GM12892 (cell line): Measurements from ENCODE around the gene PRRT1B. TPM values are rescaled to one million over a fixed set of nuclear protein-coding genes. Genes with fewer than 3 reads are reported as not detected.

Experiments used
- DNase-seq: peaks from one replicate; pipeline ENCODE4 v3.0.0; 2011; ENCODE audit not compliant: insufficient read length
- FAIRE-seq: peaks from 2 replicates; lab custom pipeline; 2011; peaks lifted over from hg19 to GRCh38; lab: Jason Lieb, UNC
- POLR2A ChIP-seq: IDR thresholded peaks from 2 replicates; pipeline ENCODE4 v1.6.1; 2011; ENCODE audit warnings: low read depth, low read length, control low read depth
- POLR2AphosphoS5 ChIP-seq: IDR thresholded peaks from 2 replicates; pipeline ENCODE4 v1.6.1; 2011; ENCODE audit warnings: low read depth, low read length, control low read depth
- TAF1 ChIP-seq: IDR thresholded peaks from 2 replicates; pipeline ENCODE4 v1.6.1; 2011; ENCODE audit warnings: low read depth, mild to moderate bottlenecking, control low read depth, low read length, borderline replicate concordance
- polyA plus RNA-seq: library from polyadenylated mRNA; unstranded; fragments of >200 nt; gene quantifications from one replicate; pipeline ENCODE4 v1.2.1, GENCODE V29; 2012; ENCODE audit warnings: missing spikeins, inconsistent platforms; ENCODE audit not compliant: missing spikeins

PRRT1B gene
- not detected for polyA plus RNA-seq

DNA sequence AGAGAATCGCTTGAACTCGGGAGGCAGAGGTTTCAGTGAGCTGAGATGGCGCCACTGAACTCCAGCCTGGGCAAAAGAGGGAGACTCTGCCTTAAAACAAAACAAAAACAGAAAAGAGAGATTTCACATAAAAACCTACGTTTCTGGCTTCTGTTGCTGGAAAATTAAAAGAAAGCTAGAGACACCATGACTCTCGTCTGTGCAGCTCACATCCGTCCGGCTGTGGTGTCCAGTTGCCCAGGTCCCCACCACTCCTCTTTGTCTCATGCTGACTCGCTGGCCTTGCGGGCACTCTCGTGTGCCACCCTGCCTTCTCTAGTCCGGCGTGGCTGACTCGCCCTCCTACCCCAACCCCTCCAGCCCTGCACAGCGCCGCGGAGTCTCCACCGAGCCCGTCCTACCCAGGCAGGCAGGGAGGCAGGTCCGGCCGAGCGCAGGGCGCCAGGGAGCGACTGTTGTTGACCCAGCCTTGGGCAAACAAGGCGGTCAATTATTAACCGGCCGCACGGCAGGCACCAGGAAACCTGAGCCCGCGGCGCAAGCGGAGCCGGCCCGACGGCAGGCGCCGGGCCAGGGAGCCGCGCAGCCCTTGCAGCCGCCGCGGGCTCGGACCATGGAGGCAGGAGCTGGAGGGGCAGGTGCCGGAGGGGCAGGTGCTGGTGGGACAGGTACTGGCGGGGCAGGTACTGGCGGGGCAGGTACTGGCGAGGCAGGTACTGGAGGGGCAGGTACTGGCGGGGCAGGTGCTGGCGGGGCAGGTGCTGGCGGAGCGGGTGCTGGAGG lies at the start of gene PRRT1B:
Gene PRRT1B (plus strand): TSS at position 521 of the 783 bp plus-strand sequence. CDS start 93 bp downstream, at position 614.
- DNase-seq: no peak
- TF ChIP-seq POLR2AphosphoS5 (no peak), TAF1 (no peak), POLR2A (no peak)
- FAIRE-seq: no peak

DNA sequence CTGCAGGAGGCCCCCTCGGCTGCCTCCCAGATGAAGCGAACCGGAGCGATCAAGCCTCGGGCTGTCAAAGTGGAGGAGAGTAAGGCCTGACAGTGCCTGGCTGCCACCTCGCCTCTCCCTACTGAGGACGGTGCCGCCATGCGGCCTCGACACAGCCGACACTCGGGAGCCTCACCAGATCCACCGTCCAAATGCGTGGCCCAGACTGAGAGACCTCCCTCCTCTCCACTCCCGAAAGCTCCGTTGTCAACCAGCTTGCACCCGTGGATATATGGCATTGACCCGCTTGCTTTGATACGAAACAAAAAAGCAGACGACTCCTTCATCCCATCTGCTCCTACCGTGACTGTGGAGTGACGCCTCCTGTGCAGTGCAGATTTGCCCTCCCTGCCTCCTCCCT lies 49.5 kb upstream of the PRRT1B start:
- DNase-seq: no peak
- no peak for FAIRE-seq
- TF ChIP-seq POLR2AphosphoS5: no peak
- no peak for TF ChIP-seq POLR2A
- no peak for TF ChIP-seq TAF1

DNA sequence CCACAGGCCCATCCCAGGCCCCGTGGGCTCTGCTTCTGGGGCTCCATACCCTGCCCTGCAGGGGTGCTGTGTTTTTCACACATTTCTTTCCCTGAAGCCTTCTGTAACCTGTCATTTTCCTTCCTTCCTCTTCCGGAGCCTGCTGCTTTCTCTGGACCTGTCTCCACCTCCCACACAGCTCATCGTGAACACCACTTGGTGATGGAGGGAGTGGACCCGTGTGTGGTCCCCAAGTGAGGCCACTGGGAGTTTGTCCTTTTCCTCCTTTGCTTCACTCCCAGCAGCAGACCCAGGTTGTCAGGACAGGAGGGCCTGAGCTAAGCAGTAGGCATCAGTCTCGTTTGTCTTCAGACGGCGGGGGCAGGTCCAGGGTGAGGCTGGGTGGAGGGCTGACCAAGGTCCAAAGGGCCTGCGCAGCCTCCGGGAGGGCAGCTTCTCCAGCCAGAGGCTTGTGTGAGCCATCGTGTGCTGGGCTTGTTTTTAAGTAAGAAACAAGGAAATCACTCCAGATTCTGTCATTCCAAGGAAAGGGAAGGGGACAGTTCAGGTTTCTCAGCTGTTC lies 48.4 kb upstream of the PRRT1B start:
- TF ChIP-seq POLR2AphosphoS5: no peak
- no peak for TF ChIP-seq TAF1
- no peak for TF ChIP-seq POLR2A
- FAIRE-seq: no peak
- no peak for DNase-seq

DNA sequence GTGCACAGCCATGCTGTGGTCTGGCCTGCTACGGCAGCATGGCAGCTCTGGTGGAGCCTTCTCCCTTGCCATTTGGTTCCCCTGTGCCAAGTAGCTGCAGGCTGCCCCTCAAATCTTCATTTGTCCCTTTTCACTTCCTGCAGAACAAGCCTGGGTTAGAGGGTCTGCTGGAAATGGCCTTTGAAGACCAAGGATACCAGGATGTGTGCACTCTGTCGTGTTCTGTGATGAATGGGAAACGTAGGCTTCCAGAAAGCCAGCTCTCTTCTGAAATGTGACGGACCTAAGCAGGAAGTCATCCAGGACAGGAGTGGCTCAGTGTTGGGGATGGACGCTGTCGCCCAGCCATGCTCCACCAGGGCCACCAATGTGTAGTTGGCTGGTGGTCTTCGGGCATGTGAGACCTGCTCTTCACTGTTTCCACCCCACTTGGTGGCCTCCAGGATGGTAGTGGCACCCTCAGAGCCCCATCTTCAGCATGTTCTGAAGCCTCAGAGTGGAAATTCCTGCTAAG lies 46.0 kb upstream of the PRRT1B start:
- TF ChIP-seq TAF1 (no peak), POLR2AphosphoS5 (no peak; the same call in 1 of the 2 replicates), POLR2A (no peak)
- DNase-seq (no peak), FAIRE-seq (no peak)

DNA sequence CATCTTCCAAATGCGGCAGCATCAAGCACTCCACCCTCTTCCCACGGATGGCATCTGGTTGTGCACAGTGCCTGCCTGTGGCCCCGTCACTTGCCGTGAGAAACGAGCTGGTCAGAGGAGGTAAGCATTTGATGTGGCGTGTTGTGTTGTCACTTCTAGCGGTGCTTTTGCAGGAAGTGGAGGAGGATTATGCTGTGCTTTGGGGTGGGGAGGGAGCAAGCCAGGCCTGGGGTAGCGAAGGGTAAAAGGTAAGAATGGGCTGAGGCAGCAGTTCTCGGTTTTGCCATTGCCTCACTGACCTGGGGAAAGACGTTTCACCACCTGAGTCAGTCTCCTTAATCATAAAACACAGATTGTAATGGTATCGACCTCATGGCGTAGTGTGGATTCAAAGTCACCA lies 44.9 kb upstream of the PRRT1B start:
- DNase-seq: no peak
- TF ChIP-seq TAF1: no peak
- TF ChIP-seq POLR2AphosphoS5: peak; percentile 51
- TF ChIP-seq POLR2A: 0 out of 2 replicates have a peak, but pooled peaks have one; percentile 18
- FAIRE-seq: no peak

DNA sequence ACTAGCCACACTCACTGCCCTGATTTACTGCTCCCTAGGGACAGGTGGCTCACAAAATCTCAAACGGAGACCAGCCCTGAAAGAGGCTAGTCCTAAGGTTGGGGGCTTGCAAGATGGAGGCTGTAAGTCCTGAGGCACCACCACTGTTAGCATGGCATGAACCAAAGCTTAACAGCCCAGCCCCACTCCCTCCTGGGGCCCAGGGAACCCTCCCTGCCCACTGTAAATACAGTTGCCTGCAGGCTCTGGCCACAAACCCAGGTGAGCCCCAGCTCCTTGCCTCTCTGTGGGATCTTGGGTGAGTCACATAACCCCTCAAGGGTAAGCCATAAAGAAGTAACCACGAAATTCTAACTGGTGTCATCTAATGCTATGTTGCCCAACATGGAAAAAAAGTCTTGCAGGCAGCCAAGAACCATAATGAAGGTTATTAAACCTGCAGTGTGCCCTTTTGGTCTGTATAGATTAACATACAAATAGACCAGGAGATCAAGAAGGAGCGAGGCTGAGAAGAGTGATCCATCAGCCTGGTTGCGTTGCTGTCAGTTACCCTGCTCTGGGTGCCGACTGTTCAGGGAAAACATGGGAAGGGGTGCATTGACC lies 44.3 kb upstream of the PRRT1B start:
- DNase-seq (no peak), FAIRE-seq (no peak)
- TF ChIP-seq POLR2A: no peak
- TF ChIP-seq POLR2AphosphoS5: no peak
- no peak for TF ChIP-seq TAF1

DNA sequence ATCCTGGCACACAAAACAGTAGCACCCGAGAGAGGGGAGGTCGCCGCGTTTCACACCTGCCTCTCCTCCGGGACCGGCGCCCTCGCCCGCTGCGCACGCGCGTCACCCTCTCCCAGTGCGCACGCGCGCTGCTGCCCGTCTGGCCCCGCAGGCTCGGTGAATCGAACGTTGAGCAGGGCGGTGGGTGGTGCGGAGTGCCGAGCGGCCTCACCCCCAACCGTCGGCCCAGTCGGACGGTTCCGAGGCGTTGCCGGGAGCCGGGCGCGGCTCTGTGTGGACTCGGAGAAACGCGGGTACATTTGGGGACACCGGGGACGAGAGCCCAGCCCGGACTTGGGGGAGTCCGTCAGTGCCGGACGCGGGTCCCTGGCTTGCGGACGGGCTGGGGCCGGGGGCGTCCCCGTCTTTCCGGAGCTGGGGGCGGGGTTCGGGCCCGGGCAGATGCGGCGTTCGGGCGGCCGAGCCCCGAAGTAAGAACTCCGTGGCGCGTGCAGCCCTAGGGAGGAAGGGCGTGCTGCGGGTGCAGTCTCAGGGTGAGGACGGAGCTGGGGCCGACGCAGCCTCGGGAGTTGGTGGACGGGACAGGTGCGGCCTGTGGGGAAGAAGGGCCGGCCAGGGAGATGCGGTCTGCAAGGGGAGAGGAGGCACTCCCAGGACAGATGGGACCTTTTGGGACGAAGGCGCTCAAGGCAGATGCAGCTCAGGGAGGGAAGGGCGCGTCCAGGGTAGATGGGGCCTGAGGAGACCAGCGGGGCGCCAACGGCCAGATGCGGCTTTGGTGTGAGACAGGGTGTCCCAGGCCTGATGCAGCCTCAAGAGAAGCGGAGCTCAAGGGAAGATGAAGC lies 42.3 kb upstream of the PRRT1B start, which contains the start of gene POMT1:
Gene POMT1 (plus strand): TSS at position 138 of the 845 bp plus-strand sequence. CDS start 1,301 bp downstream, outside the sequence.
- FAIRE-seq (peak; percentile 89), DNase-seq (peak; percentile 99)
- peak; percentile 68; the same call in 1 of the 2 replicates for TF ChIP-seq POLR2A
- TF ChIP-seq POLR2AphosphoS5: peak; percentile 67
- TF ChIP-seq TAF1: no peak

DNA sequence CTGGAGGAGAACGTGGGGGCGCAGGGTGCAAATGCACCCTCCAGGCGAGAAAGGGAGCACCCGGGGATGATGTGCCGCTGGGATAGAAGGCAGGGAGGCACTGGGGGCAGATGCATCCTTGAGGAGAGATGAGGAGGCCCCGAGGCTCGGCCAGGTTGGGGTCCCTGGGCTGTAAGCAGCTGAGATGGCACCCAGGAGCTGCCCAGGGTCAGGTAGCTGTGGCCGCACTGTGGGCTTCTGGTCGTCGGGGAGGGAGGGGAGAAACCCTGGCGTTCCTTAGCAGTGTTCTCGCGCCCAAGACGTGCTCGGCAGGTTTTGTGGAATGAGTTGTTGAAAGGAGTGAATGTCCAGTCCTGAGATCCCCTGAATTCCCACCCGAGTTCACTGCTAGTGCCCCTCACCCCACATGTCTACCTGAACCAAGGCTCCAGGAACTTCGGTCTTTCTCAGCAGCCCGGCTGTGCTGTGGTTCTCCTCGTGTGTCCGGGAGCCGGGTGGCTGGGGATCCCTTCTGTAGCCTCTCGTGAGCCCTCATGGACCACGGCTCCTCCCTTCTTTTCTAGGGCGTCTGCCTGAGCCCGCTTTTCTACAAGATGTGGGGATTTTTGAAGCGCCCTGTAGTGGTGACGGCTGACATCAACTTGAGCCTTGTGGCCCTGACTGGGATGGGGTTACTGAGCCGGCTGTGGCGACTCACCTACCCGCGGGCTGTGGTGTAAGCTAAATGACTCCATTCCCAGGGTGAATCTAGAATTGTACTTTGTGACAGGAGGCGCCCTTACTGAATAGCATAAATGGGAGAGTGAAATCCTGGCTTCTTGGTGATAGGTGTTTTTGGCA lies 41.5 kb upstream of the PRRT1B start:
- DNase-seq: peak; percentile 51
- TF ChIP-seq POLR2AphosphoS5: no peak
- no peak for TF ChIP-seq POLR2A
- TF ChIP-seq TAF1: no peak
- FAIRE-seq: no peak

DNA sequence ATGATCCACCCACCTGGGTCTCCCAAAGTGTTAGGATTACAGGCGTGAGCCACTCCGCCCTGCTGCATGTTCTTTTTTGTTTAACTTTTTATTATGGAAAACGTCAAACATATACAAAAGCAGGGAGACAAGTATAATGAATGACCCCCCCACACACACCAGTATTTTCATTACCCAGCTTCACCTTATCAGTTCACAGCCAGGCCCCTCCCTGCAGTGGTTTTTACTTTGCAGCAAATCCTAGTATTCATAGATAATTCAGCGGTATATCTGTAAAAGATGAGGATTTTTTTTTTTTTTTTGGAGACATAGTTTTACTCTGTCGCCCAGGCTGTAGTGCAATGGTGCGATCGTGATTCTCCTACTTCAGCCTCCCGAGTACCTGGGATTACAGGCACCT lies 40.3 kb upstream of the PRRT1B start:
- FAIRE-seq (no peak), DNase-seq (no peak)
- TF ChIP-seq POLR2AphosphoS5 (no peak), POLR2A (no peak), TAF1 (no peak)

DNA sequence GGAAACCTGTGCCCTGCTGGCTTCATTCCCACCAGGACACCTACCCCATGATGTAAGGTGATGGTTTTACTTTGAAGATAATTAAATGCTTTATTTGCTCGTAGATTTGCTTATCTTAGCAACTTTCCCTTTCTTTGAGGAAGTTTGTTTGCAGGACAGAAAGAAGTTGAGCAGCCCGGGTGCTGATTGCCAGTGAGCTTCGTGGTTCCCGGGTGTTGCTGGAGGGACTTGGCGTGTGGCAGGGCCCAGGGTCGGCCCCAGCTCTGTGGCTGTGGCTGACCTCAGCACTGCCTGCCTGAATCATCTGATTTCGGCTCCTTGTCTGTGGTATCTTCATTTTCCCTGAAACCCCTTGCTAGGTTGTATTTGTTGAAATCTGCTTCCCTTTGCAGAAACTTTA lies 33.9 kb upstream of the PRRT1B start:
- FAIRE-seq (no peak), DNase-seq (no peak)
- no peak for TF ChIP-seq POLR2AphosphoS5
- TF ChIP-seq TAF1: no peak
- TF ChIP-seq POLR2A: no peak
